ENCODE results near the gene FAM193A.
"Not testable (repeated sequence)": the region's sequence is repeated elsewhere in the genome, so short reads cannot be mapped to it uniquely, and the experiment has no call there.

Gene FAM193A

DNA sequence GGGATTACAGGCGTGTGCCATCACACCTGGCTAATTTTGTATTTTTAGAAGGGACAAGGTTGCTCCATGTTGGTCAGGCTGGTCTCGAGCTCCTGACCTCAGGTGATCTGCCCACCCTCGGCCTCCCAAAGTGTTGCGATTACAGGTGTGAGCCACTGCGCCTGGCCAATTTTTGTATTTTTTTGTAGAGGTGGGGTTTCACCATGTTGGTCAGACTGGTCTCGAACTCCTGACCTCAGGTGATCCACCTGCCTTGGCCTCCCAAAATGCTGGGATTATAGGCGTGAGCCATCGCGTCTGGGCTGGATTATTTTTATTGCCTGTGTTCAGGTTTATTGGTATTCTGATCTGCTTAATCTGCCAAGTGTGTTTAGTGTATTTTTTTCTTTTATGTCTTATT lies 82.3 kb downstream of the FAM193A start:
- DNase-seq (ENCODE audit: low read depth): not testable (repeated sequence)

DNA sequence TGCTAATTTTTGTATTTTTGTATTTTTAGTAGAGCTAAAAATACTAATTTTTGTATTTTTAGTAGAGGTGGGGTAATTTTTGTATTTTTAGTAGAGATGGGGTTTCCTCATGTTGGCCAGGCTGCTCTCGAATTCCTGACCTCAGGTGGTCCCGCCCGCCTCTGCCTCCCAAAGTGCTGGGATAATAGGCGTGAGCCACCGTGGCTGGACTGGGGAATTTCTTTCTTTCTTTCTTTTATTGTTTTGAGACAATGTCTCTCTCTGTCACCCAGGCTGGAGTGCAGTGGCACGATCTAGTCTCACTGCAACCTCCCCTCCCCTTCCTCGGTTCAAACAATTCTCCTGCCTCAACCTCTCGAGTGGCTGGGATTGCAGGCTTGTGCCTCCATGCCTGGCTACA lies 83.0 kb downstream of the FAM193A start:
- DNase-seq (ENCODE audit: low read depth): no peak

DNA sequence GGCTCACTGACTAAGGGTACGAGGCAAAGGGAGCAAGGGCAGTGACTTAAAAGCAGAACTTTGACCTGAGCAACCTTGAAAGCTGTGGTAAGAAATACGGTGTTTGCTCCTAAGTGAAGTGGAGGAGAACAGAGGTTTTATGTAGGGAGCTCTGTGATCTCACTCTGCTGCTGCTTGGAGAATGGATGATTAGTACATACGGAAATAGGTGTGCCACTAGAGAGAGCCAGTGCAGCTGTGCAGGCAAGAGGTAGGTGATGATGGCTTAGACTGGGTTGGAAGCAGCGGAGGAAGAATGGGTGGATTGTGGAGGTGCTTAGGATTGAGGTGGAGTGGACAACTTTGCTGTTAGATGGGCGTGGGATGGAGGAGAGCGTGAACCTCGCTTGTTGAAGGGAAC lies 85.0 kb downstream of the FAM193A start:
- DNase-seq (ENCODE audit: low read depth): no peak

DNA sequence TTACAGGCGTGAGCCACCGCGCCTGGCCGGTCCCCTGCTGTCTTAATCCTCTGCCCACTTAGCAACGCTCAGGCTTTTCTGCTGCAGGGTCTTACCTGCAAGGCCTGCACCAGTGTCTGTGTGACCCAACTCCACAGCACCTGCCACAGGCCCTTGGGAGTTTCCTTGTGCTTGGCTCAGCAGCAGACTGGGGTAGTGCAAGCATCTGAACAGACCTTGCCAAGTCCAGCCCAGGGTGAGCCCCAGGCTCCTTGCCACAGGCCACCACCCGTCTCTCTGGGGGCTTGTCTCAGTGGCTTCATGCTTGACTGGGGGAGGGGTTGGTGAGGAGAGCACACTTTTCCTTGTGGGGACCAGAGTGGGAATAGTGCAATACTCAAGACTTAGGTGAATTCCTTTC lies 87.0 kb downstream of the FAM193A start:
- no peak for DNase-seq (ENCODE audit: low read depth)

DNA sequence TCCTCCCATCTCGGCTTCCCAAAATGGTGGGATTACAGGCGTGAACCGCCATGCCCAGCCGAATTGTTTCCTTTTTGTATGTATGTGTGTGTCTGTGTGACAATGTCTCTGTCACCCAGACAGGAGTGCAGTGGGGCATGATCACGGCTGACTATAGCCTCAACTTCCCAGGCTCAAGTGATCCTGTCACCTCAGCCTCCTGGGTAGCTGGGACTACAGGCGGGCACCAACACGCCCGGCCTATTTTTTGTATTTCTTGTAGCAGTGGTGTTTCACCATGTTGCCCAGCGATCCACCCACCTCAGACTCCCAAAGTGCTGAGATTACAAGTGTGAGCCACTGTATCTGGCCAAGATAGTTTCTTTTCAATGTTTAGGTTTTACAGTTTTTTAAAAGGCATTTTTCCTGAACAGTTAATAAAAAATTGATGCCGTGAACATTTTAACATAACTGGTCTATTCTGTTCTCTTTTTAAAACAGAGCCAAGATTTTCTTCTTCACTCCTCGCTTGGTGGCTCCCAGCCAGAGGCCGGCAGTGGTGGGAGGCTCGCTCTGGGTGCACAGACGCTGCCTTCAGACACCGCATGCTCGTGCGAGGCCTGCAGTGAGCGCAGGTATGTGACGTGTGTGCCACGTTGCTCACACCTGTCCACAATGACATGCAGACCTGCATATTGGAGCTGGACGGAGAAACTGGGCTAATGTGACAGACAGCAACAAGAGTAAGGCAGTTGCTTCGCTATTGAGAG lies 88.5 kb downstream of the FAM193A start:
- no peak for DNase-seq (ENCODE audit: low read depth)

DNA sequence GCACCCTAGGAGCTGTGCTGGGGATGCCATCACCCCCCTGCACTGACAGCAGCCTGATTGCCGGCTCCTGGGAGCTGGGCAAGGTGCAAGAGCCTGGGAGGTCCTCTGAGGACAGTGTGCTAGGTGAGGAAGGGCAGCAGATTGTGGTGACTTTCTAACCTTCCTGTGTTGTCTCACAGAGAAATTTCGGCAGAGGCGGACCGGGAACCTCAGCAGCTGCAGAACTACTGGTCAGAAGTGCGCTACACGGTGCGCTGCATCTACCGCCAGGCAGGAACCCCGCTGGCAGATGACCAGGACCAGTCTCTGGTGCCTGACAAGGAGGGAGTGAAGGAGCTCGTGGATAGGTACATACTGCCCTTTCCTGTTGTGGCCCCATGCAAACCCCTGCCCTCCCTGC lies 89.8 kb downstream of the FAM193A start:
- no peak for DNase-seq (ENCODE audit: low read depth)

DNA sequence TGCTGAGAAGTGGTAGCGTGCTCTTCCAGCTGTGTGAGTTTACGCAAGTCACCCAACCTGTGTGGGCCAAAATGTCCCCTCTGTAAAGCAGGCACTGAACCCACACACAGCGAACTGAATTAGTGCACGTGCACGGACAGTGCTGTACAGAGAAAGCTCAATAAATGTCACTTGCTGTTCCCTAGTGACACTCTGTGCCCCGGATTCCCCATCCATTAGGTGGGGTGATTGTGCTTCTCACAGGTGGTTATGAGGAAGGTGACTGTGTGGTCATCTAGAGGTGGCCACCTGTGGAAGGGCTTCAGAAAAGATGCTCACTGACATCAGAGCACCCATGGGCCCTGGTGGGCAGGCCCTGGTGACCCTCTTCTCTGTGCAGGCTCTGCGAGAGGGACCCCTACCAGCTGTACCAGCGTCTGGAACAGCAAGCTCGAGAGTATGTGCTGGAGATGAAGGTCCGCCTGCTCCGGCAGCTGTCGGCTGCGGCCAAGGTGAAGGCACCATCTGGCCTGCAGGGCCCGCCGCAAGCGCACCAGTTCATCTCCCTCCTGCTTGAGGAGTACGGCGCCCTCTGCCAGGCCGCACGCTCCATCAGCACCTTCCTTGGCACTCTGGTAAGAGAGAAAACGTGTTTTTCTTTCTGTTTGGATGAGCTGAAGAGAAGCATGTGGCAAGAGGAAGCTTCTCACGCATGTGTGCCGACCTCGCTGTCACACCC lies 94.3 kb downstream of the FAM193A start:
- DNase-seq (ENCODE audit: low read depth): no peak

DNA sequence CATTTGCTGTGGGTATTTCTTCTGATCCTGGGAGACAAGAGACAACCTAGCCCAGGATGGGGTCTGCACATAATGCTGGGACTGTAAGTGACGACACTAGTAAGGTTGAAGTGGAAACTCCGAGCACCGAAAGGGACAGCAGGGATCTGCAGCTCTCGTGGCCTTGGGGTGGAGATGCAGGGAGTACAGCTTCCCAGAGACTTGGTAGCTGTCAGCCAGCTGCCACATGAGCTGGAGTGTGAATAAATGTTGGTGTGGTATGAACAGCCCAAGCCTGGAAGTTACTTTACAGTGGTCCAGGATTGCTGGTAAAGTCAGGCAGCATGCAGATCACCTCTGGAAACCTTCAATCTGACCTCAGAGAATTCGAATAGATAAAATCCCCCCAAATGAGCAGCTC lies 97.6 kb downstream of the FAM193A start:
- DNase-seq (ENCODE audit: low read depth): no peak

DNA sequence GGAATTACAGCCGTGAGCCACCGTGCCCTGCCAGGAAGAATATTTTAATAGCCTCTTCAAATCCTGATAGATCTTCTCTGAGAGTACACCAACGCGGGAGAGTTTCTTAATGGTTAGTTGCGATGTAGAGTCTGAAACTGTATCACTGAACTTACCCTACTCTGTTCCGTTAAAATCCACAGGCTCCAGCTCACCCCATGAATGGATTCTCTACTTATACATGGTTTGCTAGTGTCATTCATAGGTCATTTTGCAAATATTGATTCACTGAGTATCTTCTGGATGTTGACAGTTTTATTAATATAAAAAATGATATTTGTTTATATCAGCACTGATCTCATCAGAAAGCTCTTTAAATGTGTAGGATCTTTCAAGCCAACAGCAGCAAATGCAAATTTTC lies 99.9 kb downstream of the FAM193A start:
- no peak for DNase-seq (ENCODE audit: low read depth)

DNA sequence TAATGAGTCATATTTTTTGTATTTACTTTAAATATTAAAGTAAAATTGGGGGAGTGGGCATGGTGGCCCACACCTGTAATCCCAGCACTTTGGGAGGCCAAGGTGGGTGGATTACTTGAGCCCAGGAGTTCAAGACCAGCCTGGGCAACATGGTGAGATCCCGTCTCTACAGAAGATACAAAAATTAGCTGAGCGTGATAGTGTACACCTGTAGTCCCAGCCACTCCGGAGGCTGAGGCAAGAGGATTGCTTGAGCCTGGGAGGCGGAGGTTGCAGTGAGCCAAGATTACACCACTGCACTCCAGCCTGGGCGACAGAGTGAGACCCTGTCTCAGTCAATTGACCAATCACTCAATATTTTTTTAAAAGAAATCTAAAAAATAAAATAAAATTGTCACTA lies 100.5 kb downstream of the FAM193A start:
- not testable (repeated sequence) for DNase-seq (ENCODE audit: low read depth)

DNA sequence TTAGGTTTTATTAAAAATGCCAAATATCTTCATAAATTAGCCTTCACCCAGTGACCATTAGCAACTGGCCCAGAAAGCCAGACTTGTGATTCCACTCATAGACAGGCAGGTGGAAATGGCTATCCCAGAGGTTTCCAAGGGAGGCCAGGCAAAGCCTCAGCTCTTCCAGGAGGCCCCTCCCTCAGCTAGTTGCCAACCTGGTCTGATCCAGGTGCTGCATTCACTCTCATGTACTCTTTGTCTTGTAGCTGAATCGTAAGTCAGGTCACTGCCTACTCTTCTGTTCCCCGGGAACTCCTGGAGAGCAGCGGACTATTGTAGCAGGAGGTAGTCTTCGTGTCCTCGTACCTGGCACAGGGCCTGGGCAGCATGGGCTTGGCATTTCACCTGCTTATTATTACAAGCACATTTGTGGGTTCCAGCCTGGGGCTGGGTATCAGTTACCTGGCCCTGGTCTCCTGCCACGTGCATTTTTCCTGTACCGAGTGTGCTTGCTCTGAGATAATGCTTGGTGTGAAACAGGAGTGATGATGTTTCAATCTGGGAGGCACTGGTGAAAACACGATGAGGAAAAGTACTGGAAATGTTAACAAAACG lies 101.6 kb downstream of the FAM193A start:
- no peak for DNase-seq (ENCODE audit: low read depth)

DNA sequence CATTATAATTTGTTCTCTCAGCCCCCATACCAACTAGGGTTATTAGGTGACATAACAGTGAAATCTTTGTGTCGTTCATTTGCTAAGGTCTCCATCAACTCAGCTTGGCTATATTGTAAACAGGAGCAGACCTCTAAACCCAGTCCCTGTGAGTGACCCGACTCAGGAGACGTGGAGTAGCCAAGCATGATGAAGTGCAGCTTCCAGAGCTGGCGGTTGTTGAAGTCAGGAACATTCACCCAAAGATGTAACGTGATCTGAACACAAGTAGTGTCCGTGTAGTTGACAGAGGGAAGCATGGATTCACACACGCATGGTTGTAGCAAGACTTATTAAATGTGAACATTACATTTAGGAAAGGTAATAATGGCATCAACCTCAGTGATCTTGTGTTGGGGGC lies 102.3 kb downstream of the FAM193A start:
- DNase-seq (ENCODE audit: low read depth): no peak

DNA sequence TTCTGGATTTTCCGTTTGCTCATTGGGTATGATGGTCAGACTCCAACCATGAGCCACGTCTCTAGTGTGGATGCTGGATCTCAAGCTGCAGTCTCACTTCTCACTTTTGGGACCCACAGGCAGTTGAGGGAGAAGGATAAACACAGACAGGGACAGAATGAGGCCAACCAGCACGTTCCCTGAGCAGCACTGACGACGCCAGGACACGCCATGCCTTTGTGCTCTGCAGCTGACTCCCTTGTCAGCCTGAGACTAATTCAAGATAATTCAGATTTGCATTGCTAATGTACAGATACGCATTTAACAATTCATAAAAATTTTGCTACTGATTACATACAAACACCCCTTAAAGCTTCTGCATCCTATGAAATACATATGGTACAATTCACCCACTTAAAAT lies 106.5 kb downstream of the FAM193A start:
- DNase-seq (ENCODE audit: low read depth): no peak

DNA sequence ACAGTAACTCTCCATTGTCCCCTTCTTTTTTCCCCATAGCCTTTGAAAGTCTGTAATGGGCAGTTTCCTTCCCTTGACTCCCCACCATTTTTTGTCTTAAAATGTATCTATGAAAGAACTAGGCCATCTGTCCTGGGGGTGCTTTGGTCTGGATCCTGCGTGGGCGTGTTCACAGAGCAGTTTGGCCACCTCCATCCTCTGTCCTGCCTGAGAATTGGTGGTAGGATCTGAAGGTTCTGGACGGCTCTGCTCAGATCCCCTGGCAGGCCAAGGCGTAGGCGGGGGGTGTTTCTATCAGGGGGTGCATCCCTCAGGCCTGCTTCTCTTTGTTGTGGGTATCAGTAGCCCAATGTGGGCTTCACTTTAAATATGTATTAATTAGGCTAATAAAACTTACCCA lies 107.1 kb downstream of the FAM193A start:
- DNase-seq (ENCODE audit: low read depth): no peak

DNA sequence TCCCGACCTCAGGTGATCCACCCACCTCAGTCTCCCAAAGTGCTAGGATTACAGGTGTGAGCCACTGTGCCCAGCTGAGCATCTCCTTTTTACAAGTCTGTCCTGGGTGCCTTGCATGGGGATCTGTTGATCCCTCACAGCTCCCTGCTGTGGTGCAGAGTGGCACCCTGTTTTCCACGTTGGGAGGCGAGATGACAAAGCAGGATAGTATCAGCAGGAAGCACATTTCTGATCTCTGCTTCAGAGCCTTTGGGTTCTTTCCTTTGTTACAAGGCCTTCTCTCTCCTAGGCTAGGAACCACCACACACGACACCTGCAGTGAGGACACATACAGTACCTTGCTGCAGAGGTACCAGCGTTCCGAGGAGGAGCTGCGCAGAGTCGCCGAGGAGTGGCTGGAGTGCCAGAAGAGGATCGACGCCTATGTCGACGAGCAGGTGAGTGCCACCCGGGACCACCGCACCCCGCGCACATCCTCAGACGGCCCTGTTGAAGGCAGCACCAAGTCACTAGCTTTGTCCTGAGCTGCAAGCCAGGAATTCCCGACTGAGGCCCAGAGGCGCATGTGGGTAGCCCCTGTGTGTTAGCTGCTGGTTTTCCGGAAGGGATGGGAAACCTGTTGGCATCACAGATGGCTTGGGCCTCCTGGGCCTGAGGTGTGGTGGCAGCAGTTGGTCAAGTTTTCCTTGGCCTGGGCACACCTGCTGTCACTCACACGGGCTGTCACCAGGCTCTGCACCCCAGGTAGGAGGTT lies 110.1 kb downstream of the FAM193A start:
- no peak for DNase-seq (ENCODE audit: low read depth)

DNA sequence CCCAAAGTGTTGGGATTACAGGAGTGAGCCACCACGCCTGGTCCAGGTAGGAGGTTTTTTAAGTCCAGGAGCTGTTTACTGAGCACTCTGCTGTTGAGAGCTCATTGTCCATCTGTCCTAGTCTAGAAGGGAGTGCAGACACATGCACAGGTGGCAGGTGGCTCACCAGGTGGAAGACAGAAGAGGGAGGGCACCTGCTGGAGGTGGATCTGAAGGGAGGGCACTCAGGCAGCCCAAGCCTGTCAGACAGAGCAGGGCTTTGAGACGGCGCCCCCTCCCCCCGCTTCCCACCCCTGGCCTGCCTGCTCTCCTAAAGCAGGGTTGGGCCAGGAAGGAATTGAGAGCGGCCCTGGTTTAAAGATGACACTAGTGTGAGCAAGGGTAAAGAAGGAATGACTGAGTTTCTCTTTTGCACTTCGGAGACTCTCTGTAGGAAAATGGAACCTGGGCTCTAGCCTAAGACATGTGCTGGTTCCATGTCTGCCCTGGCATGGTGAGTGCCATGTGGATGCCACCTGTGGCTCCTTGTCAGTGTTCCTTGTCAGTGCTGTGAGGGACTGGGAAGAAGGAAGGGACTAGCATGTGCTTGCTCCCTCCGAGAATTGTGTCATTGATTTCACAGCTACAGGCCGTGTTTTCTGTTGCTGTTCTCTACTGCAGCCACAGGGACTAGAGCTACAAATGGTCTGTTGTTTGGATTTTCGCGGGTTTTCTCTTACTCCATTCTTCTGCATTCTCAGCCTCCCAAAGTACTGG lies 111.1 kb downstream of the FAM193A start:
- DNase-seq (ENCODE audit: low read depth): no peak

DNA sequence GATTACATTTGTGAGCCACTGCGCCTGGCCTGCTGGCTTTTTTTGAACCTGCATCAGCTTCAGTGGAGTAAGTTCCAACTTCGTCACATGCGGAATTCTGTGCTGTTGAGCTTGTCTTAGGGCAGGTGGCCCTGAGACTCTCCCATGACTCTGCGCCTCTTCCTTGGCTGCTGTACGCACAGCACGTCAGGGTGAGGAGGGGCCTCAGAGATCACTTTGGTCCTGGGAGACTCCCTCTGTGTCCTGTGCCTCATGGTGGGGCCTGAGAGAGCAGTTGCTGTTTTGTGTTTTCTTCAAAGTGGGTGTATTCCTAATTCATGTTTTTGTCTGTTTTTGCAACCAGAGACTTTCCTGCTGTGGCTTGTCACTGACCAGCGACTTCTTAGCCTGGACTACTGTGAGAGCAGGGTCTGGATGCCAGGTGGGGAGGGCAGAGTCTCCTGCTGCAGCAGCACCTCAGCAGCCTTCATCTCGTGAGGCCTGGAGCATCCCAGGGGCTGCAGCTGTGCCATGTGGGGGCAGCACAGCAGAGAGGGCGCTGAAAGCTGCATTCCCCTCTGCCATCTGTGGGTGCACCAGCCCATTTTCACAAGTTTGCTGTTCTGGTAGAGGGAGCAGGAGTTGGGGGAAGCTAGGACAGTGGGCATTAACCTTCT lies 111.8 kb downstream of the FAM193A start:
- no peak for DNase-seq (ENCODE audit: low read depth)

DNA sequence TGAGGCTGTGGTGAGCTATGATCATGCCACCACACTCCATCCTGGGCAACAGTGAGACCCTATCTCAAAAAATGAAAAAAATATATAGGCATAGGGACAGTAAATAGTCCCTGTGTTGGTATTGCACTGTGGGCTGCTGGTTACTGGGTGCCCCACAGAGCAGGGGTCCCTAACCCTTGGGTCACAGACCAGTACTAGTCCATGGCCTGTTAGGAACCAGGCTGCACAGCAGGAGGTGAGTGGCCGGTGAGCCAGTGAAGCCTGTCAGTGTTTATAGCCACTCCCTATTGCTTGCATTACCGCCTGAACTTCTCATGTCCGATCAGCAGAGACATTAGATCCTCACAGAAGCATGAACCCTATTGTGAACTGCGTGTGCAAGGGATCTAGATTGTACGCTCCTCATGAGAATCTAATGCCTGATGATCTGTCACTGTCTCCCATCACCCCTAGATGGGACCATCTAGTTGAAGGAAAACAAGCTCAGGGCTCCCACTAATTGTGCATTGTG lies 113.2 kb downstream of the FAM193A start:
- no peak for DNase-seq (ENCODE audit: low read depth)

DNA sequence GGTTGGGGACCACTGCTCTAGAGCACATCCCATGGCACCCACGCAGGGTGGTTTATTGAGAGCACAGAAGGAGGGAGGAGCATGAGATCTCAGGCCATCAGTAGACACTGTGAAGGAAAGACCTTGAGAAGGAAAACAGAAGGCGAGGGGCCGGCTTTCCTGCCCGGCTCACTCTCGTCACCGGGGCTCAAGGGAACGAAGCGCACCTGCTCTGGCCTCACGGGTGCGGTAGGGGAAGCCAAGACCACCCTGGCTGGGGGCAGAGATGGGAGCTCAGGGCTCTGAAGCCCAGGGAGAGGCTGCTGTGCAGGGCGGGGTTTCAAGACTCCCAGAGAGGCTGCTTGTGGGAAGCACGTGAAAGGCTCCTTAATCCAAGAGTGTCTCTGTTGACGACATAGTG lies 113.8 kb downstream of the FAM193A start:
- no peak for DNase-seq (ENCODE audit: low read depth)

DNA sequence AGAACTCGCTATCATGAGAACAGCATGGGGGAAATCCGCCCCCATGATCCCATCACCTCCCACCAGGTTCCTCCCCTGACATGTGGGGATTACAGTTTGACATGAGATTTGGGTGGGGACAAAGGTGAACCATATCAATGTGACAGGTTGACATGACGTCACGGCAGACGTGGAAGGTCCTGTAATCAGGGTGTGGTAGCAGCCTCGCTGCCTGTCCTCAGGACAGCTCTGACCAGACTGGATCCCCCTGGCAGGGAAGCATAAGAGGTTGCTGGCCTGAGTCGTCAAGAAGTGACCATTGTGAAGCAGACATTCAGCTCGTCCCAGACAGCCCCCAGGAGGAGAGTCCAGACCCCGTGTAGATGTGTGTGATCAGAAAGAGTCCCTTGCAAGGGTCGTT lies 115.1 kb downstream of the FAM193A start:
- DNase-seq (ENCODE audit: low read depth): no peak

DNA sequence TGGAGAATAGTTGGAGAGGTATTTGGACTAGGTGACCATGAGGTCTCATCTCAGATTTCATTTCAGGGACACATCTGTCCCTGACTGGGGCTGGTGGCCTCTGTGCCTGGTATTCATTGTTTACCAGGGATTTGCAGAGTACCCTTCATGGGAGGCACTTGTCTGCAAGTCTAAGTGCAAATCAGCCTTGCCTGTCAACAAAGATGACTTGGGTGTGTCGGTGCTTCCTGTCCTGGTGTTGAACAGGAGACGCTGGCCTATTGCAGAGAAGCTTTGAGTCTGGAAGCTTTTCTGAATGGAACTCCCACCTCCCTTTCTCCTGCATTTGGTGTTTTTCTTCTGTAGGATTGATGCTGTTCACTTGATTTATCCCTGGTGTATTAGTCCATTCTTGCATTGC lies 115.6 kb downstream of the FAM193A start:
- no peak for DNase-seq (ENCODE audit: low read depth)
